Measurements from ENCODE around the gene MOV10.

Gene MOV10

GRCh38 chr1:112675728-112676381, 1.4 kb downstream of the MOV10 start:
- no peak for DNase-seq

GRCh38 chr1:112676543-112676942, 2.1 kb downstream of the MOV10 start:
- no peak for DNase-seq

- DNase-seq, result no peak
These were observed 3.0 kb downstream of the MOV10 start for GRCh38 chr1:112677501-112677900.

- no peak for DNase-seq
These were observed 4.1 kb downstream of the MOV10 start for GRCh38 chr1:112678605-112679004.

- no peak for DNase-seq
These were observed 11.5 kb downstream of the MOV10 start for GRCh38 chr1:112685913-112686312.

- no peak for DNase-seq
These were observed 12.0 kb downstream of the MOV10 start for GRCh38 chr1:112686417-112686816.

GRCh38 chr1:112686835-112687234, 12.4 kb downstream of the MOV10 start:
- DNase-seq, result no peak

- DNase-seq, result no peak
These were observed 12.9 kb downstream of the MOV10 start for GRCh38 chr1:112687361-112687760.

GRCh38 chr1:112687785-112688496, 13.5 kb downstream of the MOV10 start:
- DNase-seq, result no peak

GRCh38 chr1:112688781-112689193, 14.3 kb downstream of the MOV10 start:
- DNase-seq, result no peak

- DNase-seq, result no peak
These were observed 14.9 kb downstream of the MOV10 start for GRCh38 chr1:112689196-112689841.

GRCh38 chr1:112689842-112690237, 15.4 kb downstream of the MOV10 start:
- no peak for DNase-seq

GRCh38 chr1:112692681-112693080, 18.2 kb downstream of the MOV10 start:
- DNase-seq, result no peak

- no peak for DNase-seq
These were observed 19.4 kb downstream of the MOV10 start for GRCh38 chr1:112693821-112694220.

GRCh38 chr1:112694363-112694929, 20.0 kb downstream of the MOV10 start:
- no peak for DNase-seq

- DNase-seq, result no peak
These were observed 20.8 kb downstream of the MOV10 start for GRCh38 chr1:112695276-112695675.

GRCh38 chr1:112696578-112697314, 22.3 kb downstream of the MOV10 start:
- DNase-seq, result no peak

- DNase-seq, result no peak
These were observed 23.3 kb downstream of the MOV10 start for GRCh38 chr1:112697781-112698201.

GRCh38 chr1:112698366-112699310, 24.2 kb downstream of the MOV10 start:
- no peak for DNase-seq

GRCh38 chr1:112699425-112700144, 25.1 kb downstream of the MOV10 start:
- DNase-seq, result no peak

Measured in eye (tissue), 1 donor.